Measurements from ENCODE around the gene MYO3B. TPM values are rescaled to one million over a fixed set of nuclear protein-coding genes. Genes with fewer than 3 reads are reported as not detected.

The MYO3B gene
- total and polyA plus RNA-seq, 7 experiments from 2014 or later: 0.66 to 0.82 TPM; not detected in 5

DNA sequence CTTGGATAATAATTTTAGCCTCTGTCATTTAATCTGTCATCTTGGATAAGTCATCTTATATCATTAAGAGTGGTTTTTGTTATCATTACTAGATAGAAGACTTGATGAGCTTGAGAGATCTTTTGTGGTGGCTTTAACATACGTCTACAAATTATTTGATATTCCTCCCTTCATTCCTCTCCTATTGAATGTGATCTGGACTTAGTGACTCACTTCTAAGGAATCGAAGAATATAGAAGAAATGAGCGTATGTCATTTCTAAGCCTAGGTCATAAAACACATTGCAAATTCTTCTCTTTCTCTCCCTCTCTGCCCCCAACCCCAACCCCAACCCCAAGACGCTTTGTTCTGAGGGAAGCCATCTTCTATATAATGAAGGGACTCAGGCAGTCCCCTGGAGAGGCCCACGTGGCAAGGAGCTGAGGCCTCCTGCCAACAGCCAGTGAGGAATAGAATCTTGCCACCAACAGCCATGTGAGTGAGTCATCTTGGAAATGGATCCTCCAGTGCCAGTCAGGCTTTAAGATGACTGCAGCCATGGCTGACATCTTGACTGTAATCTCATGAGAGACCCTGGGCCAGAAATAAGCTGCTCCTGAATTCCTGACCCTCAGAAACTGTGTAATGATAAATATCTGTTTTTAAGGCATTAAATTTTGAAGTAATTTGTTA lies 315.6 kb downstream of the MYO3B start:
- Mint-ChIP-seq H3K27me3 (peaks cover 12 to 43% (median 26%) of the 10 kb centered on the region in 5 donors), H3K4me3 (no peak overlapping the region), H3K27ac (no peak overlapping the region), H3K9me3 (no peaks in the 10 kb centered on the region), H3K36me3 (no peaks in the 10 kb centered on the region), H3K4me1 (no peaks in the 10 kb centered on the region)
- Histone ChIP-seq H3K9me3 (ENCODE audit: control insufficient read depth in 2 of 3, low read length in 3 of 3) (no peaks in the 10 kb centered on the region), H3K4me1 (ENCODE audit: control insufficient read depth in 2 of 2, insufficient read depth in 2 of 2, low read length in 2 of 2) (no peaks in the 10 kb centered on the region), H3K4me3 (ENCODE audit: low read length) (no peak overlapping the region), H3K27me3 (ENCODE audit: control insufficient read depth in 2 of 2, insufficient read depth in 2 of 2, low read length in 2 of 2) (no peaks in the 10 kb centered on the region), H3K36me3 (ENCODE audit: control insufficient read depth in 2 of 3, insufficient read depth in 3 of 3, low read length in 3 of 3) (no peaks in the 10 kb centered on the region), H3K27ac (ENCODE audit: low read depth, low read length) (no peak overlapping the region)
- no peak for DNase-seq
- no peak for ATAC-seq
- intact Hi-C loops (cut with micrococcal nuclease): no loop called here
- CTCF ChIA-PET: interaction anchor here (1.1 kb wide), 1 partner anchor 319 kb away, joined by 4 read pairs; no protein-coding TSS in a partner anchor
- POLR2A ChIA-PET: no interaction called here

GRCh38 chr2:170495896-170496295 lies 317.9 kb downstream of the MYO3B start:
- H3K27ac Mint-ChIP-seq: no peak overlapping the region
- Histone ChIP-seq H3K27ac (ENCODE audit: low read depth, low read length) (no peak overlapping the region), H3K4me1 (ENCODE audit: control insufficient read depth in 2 of 2, insufficient read depth in 2 of 2, low read length in 2 of 2) (no peaks in the 10 kb centered on the region), H3K4me3 (ENCODE audit: low read length) (no peak overlapping the region), H3K27me3 (ENCODE audit: control insufficient read depth in 2 of 2, insufficient read depth in 2 of 2, low read length in 2 of 2) (no peaks in the 10 kb centered on the region), H3K9me3 (ENCODE audit: control insufficient read depth in 2 of 3, low read length in 3 of 3) (no peaks in the 10 kb centered on the region), H3K36me3 (ENCODE audit: control insufficient read depth in 2 of 3, insufficient read depth in 3 of 3, low read length in 3 of 3) (no peaks in the 10 kb centered on the region)
- DNase-seq (no peak), ATAC-seq (no peak)
- ChIA-PET POLR2A (no interaction called here), CTCF (no interaction called here)
- peaks cover 12 to 50% (median 29%) of the 10 kb centered on the region in 5 donors for H3K27me3 Mint-ChIP-seq
- no peak overlapping the region for H3K4me3 Mint-ChIP-seq
- H3K4me1 Mint-ChIP-seq: no peaks in the 10 kb centered on the region
- intact Hi-C loops (cut with micrococcal nuclease): no loop called here
- no peaks in the 10 kb centered on the region for H3K9me3 Mint-ChIP-seq
- H3K36me3 Mint-ChIP-seq: no peaks in the 10 kb centered on the region

DNA sequence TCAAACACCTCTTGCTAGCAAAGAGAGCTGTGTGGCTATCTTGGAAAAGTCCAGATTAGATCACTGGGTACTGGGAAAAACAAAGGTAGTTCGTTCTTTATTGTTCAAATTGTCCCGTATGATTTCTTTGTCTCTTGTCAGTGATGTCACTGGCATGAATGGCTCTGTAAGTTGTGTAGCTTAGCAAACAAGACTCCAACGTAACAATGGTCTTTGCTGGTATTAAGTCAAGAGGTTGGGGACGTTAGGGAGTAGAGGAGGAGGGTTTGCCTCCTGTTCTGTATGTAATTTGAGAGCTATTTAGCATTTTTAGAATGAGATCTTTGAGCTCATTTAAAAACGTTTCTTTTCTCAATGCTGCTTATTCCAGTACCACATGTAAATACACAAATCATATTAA lies 320.7 kb downstream of the MYO3B start:
- no peak overlapping the region for H3K27ac Mint-ChIP-seq
- no peak for DNase-seq
- Histone ChIP-seq H3K9me3 (ENCODE audit: control insufficient read depth in 2 of 3, low read length in 3 of 3) (no peaks in the 10 kb centered on the region), H3K27ac (ENCODE audit: low read depth, low read length) (no peak overlapping the region), H3K4me1 (ENCODE audit: control insufficient read depth in 2 of 2, insufficient read depth in 2 of 2, low read length in 2 of 2) (no peaks in the 10 kb centered on the region), H3K27me3 (ENCODE audit: control insufficient read depth in 2 of 2, insufficient read depth in 2 of 2, low read length in 2 of 2) (no peaks in the 10 kb centered on the region), H3K36me3 (ENCODE audit: control insufficient read depth in 2 of 3, insufficient read depth in 3 of 3, low read length in 3 of 3) (no peaks in the 10 kb centered on the region), H3K4me3 (ENCODE audit: low read length) (no peak overlapping the region)
- CTCF ChIA-PET: interaction anchor here (1.0 kb wide), 1 partner anchor 9 kb away, joined by 4 read pairs; no protein-coding TSS in a partner anchor
- ATAC-seq: no peak
- no peaks in the 10 kb centered on the region for H3K9me3 Mint-ChIP-seq
- intact Hi-C loops (cut with micrococcal nuclease): no loop called here
- H3K36me3 Mint-ChIP-seq: no peaks in the 10 kb centered on the region
- no peaks in the 10 kb centered on the region for H3K4me1 Mint-ChIP-seq
- H3K27me3 Mint-ChIP-seq: peaks cover 12 to 53% (median 38%) of the 10 kb centered on the region in 5 donors
- no peak overlapping the region for H3K4me3 Mint-ChIP-seq
- POLR2A ChIA-PET: no interaction called here

GRCh38 chr2:170500104-170500503 lies 322.2 kb downstream of the MYO3B start:
- no peak overlapping the region for H3K27ac Mint-ChIP-seq
- no peaks in the 10 kb centered on the region for H3K9me3 Mint-ChIP-seq
- H3K27ac ChIP-seq (ENCODE audit: low read depth, low read length): no peak overlapping the region
- no peaks in the 10 kb centered on the region for H3K36me3 ChIP-seq (ENCODE audit: control insufficient read depth in 2 of 3, insufficient read depth in 3 of 3, low read length in 3 of 3)
- ChIA-PET CTCF (no interaction called here), POLR2A (no interaction called here)
- peaks cover 0 to 9% (median 0%) of the 10 kb centered on the region in 7 donors for H3K4me1 Mint-ChIP-seq
- intact Hi-C loops (cut with micrococcal nuclease): no loop called here
- ATAC-seq: no peak
- H3K4me3 ChIP-seq (ENCODE audit: low read length): no peak overlapping the region
- H3K4me3 Mint-ChIP-seq: no peak overlapping the region
- no peaks in the 10 kb centered on the region for H3K4me1 ChIP-seq (ENCODE audit: control insufficient read depth in 2 of 2, insufficient read depth in 2 of 2, low read length in 2 of 2)
- no peaks in the 10 kb centered on the region for H3K36me3 Mint-ChIP-seq
- H3K9me3 ChIP-seq (ENCODE audit: control insufficient read depth in 2 of 3, low read length in 3 of 3): no peaks in the 10 kb centered on the region
- no peaks in the 10 kb centered on the region for H3K27me3 ChIP-seq (ENCODE audit: control insufficient read depth in 2 of 2, insufficient read depth in 2 of 2, low read length in 2 of 2)
- no peak for DNase-seq
- H3K27me3 Mint-ChIP-seq: peaks cover 9 to 55% (median 30%) of the 10 kb centered on the region in 5 donors

- H3K9me3 ChIP-seq (ENCODE audit: control insufficient read depth in 2 of 3, low read length in 3 of 3): no peaks in the 10 kb centered on the region
- ChIA-PET POLR2A (no interaction called here), CTCF (no interaction called here)
- H3K36me3 ChIP-seq (ENCODE audit: control insufficient read depth in 2 of 3, insufficient read depth in 3 of 3, low read length in 3 of 3): no peaks in the 10 kb centered on the region
- no peaks in the 10 kb centered on the region for H3K4me1 ChIP-seq (ENCODE audit: control insufficient read depth in 2 of 2, insufficient read depth in 2 of 2, low read length in 2 of 2)
- no peak overlapping the region for H3K4me3 ChIP-seq (ENCODE audit: low read length)
- H3K9me3 Mint-ChIP-seq: no peaks in the 10 kb centered on the region
- H3K27me3 Mint-ChIP-seq: peaks cover 6 to 56% (median 26%) of the 10 kb centered on the region in 5 donors
- no peak for DNase-seq
- no peak overlapping the region for H3K4me3 Mint-ChIP-seq
- H3K36me3 Mint-ChIP-seq: no peaks in the 10 kb centered on the region
- H3K27me3 ChIP-seq (ENCODE audit: control insufficient read depth in 2 of 2, insufficient read depth in 2 of 2, low read length in 2 of 2): no peaks in the 10 kb centered on the region
- H3K27ac ChIP-seq (ENCODE audit: low read depth, low read length): no peak overlapping the region
- H3K4me1 Mint-ChIP-seq: peaks cover 0 to 14% (median 4%) of the 10 kb centered on the region in 7 donors
- no peak for ATAC-seq
- intact Hi-C loops (cut with micrococcal nuclease): no loop called here
- H3K27ac Mint-ChIP-seq: no peak overlapping the region
These were observed 322.8 kb downstream of the MYO3B start for GRCh38 chr2:170500770-170501169.

GRCh38 chr2:170501421-170502043 lies 323.6 kb downstream of the MYO3B start:
- intact Hi-C loops (cut with micrococcal nuclease): no loop called here
- peaks cover 6 to 54% (median 27%) of the 10 kb centered on the region in 5 donors for H3K27me3 Mint-ChIP-seq
- Histone ChIP-seq H3K27me3 (ENCODE audit: control insufficient read depth in 2 of 2, insufficient read depth in 2 of 2, low read length in 2 of 2) (no peaks in the 10 kb centered on the region), H3K4me3 (ENCODE audit: low read length) (no peak overlapping the region), H3K36me3 (ENCODE audit: control insufficient read depth in 2 of 3, insufficient read depth in 3 of 3, low read length in 3 of 3) (no peaks in the 10 kb centered on the region), H3K27ac (ENCODE audit: low read depth, low read length) (no peak overlapping the region), H3K4me1 (ENCODE audit: control insufficient read depth in 2 of 2, insufficient read depth in 2 of 2, low read length in 2 of 2) (peaks cover 0 to 4% of the 10 kb centered on the region in 2 donors), H3K9me3 (ENCODE audit: control insufficient read depth in 2 of 3, low read length in 3 of 3) (no peaks in the 10 kb centered on the region)
- CTCF ChIA-PET: no interaction called here
- no peak overlapping the region for H3K27ac Mint-ChIP-seq
- H3K4me1 Mint-ChIP-seq: peaks cover 0 to 21% (median 10%) of the 10 kb centered on the region in 7 donors
- H3K4me3 Mint-ChIP-seq: no peak overlapping the region
- no peaks in the 10 kb centered on the region for H3K9me3 Mint-ChIP-seq
- ATAC-seq: no peak
- no peaks in the 10 kb centered on the region for H3K36me3 Mint-ChIP-seq
- POLR2A ChIA-PET: no interaction called here
- DNase-seq: no peak

All from naive thymus-derived CD4-positive, alpha-beta T cell (primary cell).